GM12875 (cell line): ENCODE results near the gene MED16.

Experiments
- H3K4me3 ChIP-seq: one replicate; pipeline ENCODE4 v1.5.1; 2011; ENCODE audit warnings: low read depth, low read length, control low read depth
- CTCF ChIP-seq: IDR thresholded peaks from 2 replicates; pipeline ENCODE4 v1.5.1; 2011; ENCODE audit warnings: low read depth, mild to moderate bottlenecking, control low read depth, inconsistent platforms, low read length, moderate library complexity, borderline replicate concordance; ENCODE audit not compliant: insufficient read depth

MED16 gene

GRCh38 chr19:920051-920864 lies 27.3 kb upstream of the MED16 start:
- peak overlapping the region; percentile 46 for H3K4me3 ChIP-seq
- 0 out of 2 replicates have a peak, but pooled peaks have one; percentile 11 for TF ChIP-seq CTCF

- peak overlapping the region; percentile 46 for H3K4me3 ChIP-seq
- no peak for TF ChIP-seq CTCF
Observed at GRCh38 chr19:919199-920050, 26.4 kb upstream of the MED16 start.

- no peak overlapping the region for H3K4me3 ChIP-seq
- no peak for TF ChIP-seq CTCF
Observed at GRCh38 chr19:918481-919198, 25.7 kb upstream of the MED16 start.

GRCh38 chr19:918152-918437 lies 25.1 kb upstream of the MED16 start:
- TF ChIP-seq CTCF: no peak
- H3K4me3 ChIP-seq: no peak overlapping the region

- TF ChIP-seq CTCF: peak; percentile 83
- H3K4me3 ChIP-seq: peak within 1 kb of the TSS; percentile 23
Observed at GRCh38 chr19:917323-918151, 24.6 kb upstream of the MED16 start, which contains the start of gene KISS1R. KISS1R (plus strand) TSS chr19:917333; CDS start chr19:917503, 170 bp downstream.

GRCh38 chr19:916645-917322 lies 23.8 kb upstream of the MED16 start:
- TF ChIP-seq CTCF: no peak
- peak overlapping the region; percentile 23 for H3K4me3 ChIP-seq
